HEK293T (cell line): ENCODE measurements around the gene RASA3.

Experiments used
- CTCF ChIA-PET: fragments of 350-600 bp; formaldehyde crosslinking; extraction: SDS; loops from one replicate; lab custom pipeline; 2021; ENCODE audit warnings: antibody characterized with exemption, inconsistent platforms; lab: Yijun Ruan, JAX
- POLR2A ChIA-PET: fragments of 350-600 bp; formaldehyde crosslinking; extraction: SDS; loops from one replicate; lab custom pipeline; 2020; ENCODE audit warnings: antibody characterized with exemption, inconsistent platforms; lab: Yijun Ruan, JAX
- DNase-seq: peaks from one replicate; pipeline ENCODE4 v3.0.0; 2012; ENCODE audit warnings: mixed read lengths; ENCODE audit errors: extremely low spot score
- ARNT ChIP-seq: fragments of 450-650 bp; IDR thresholded peaks from 2 replicates; pipeline ENCODE4 v1.6.1; 2017; ENCODE audit warnings: mild to moderate bottlenecking
- BHLHE40 ChIP-seq: fragments of 450-650 bp; IDR thresholded peaks from 2 replicates; pipeline ENCODE4 v1.6.1; 2016; ENCODE audit warnings: mild to moderate bottlenecking, moderate library complexity, borderline replicate concordance
- CTBP1 ChIP-seq: fragments of 450-650 bp; IDR thresholded peaks from 2 replicates; pipeline ENCODE4 v1.6.1; 2016; ENCODE audit warnings: borderline replicate concordance
- ELF4 ChIP-seq: fragments of 450-650 bp; IDR thresholded peaks from 2 replicates; pipeline ENCODE4 v1.6.1; 2017; ENCODE audit warnings: antibody characterized with exemption
- FOXA1 ChIP-seq: fragments of 450-650 bp; IDR thresholded peaks from 2 replicates; pipeline ENCODE4 v1.6.1; 2016; ENCODE audit warnings: mild to moderate bottlenecking
- FOXK2 ChIP-seq: fragments of 450-650 bp; IDR thresholded peaks from 2 replicates; pipeline ENCODE4 v1.6.1; 2016; ENCODE audit warnings: mild to moderate bottlenecking
- FOXM1 ChIP-seq: fragments of 450-650 bp; IDR thresholded peaks from 2 replicates; pipeline ENCODE4 v1.6.1; 2017; ENCODE audit warnings: mild to moderate bottlenecking, borderline replicate concordance
- HDGF ChIP-seq: fragments of 450-650 bp; IDR thresholded peaks from 2 replicates; pipeline ENCODE4 v1.6.1; 2017; ENCODE audit warnings: antibody characterized with exemption, borderline replicate concordance
- L3MBTL2 ChIP-seq: fragments of 450-650 bp; conservative IDR thresholded peaks from 2 replicates; pipeline ENCODE4 v1.6.1; 2016; ENCODE audit warnings: mild to moderate bottlenecking
- LEF1 ChIP-seq: fragments of 450-650 bp; IDR thresholded peaks from 2 replicates; pipeline ENCODE4 v1.6.1; 2017; ENCODE audit warnings: mild to moderate bottlenecking, borderline replicate concordance
- NFRKB ChIP-seq: fragments of 450-650 bp; IDR thresholded peaks from 2 replicates; pipeline ENCODE4 v1.6.1; 2016; ENCODE audit warnings: mild to moderate bottlenecking, moderate library complexity
- SP1 ChIP-seq: fragments of 450-650 bp; IDR thresholded peaks from 2 replicates; pipeline ENCODE4 v1.6.1; 2017
- SUZ12 ChIP-seq: fragments of 450-650 bp; IDR thresholded peaks from 2 replicates; pipeline ENCODE4 v1.6.1; 2016; ENCODE audit warnings: mild to moderate bottlenecking
- TARDBP ChIP-seq: fragments of 450-650 bp; IDR thresholded peaks from 2 replicates; pipeline ENCODE4 v1.6.1; 2016
- ZNF384 ChIP-seq: fragments of 450-650 bp; IDR thresholded peaks from 2 replicates; pipeline ENCODE4 v1.6.1; 2016
- TF ChIP-seq, protein P1 (sequence below): fragments of 450-650 bp; IDR thresholded peaks from 2 replicates; pipeline ENCODE4 v1.6.1; 2016

Gene RASA3

DNA sequence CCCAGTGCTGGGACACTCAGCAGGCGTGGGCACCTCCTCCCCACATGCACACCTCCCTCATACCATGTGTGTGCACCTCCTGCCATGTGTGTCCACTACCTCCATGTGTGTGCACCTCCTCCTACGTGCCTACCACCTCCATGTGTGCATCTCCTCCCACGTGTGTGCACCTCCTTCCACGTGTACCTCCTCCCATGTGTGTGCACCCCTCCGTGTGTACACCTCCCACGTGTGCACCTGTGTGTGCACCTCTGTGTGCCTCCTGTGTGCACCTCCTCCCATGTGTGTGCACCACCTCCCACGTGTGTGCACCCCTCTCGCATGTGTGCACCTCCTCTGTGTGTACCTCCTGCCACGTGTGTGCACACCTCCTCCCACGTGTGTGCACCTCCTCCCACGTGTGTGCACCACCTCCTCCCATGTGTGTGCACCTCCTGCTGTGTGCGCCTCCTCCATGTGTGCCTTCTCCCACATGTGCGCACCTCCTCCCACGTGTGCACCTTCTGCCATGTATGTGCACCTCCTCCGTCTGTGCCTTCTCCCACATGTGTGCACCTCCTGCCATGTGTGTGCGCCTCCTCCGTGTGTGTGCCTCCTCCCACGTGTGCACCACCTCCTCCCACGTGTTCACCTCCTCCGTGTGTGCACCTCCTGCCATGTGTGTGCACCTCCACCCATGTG lies 152.5 kb downstream of the RASA3 start:
- ChIA-PET POLR2A (no interaction called here), CTCF (no interaction called here)
- TF ChIP-seq TARDBP (no peak), BHLHE40 (no peak), SUZ12 (no peak), FOXM1 (no peak), CTBP1 (no peak), HDGF (no peak), FOXK2 (no peak), ZNF384 (no peak), L3MBTL2 (no peak), NFRKB (no peak), ELF4 (no peak), SP1 (no peak), ARNT (no peak), FOXA1 (no peak)
- TF ChIP-seq, protein P1, sequence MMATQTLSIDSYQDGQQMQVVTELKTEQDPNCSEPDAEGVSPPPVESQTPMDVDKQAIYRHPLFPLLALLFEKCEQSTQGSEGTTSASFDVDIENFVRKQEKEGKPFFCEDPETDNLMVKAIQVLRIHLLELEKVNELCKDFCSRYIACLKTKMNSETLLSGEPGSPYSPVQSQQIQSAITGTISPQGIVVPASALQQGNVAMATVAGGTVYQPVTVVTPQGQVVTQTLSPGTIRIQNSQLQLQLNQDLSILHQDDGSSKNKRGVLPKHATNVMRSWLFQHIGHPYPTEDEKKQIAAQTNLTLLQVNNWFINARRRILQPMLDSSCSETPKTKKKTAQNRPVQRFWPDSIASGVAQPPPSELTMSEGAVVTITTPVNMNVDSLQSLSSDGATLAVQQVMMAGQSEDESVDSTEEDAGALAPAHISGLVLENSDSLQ = no peak
- DNase-seq = no peak

DNA sequence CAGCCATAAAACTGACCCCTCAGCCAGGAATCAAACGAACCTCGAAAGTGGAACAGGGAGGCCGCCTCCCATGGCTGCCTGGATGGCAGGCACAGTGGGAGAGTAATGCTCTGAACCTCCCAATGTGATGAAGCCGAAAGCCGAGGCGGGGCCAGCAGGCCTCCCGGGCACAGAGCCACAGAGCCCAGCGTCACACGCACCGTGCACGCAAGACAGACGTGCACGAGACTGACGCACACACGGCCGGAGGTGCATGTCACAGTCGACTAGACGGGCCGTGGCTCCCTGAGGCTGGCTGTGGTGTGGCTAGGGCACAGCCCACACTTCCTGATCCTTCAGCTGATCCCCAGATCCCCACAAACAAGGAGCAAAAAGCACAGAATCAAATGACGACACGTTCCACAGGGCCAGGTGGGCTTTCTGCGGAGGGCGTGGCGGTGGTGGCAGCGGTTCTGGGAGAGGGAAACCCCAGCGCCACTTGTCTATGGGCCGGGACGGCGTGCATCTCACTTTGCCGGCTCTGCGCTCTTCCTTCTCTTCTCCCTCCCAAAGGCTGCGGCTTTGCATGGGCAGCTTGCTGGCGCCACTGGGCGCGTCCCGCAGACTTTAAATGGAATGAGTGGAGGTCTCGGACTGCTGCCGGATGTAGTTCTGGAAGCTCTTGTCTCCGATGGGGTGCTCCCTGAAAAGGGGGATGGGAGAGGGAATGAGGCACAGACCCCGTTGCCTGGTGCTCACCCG lies 153.5 kb downstream of the RASA3 start:
- ChIA-PET POLR2A (no interaction called here), CTCF (no interaction called here)

DNA sequence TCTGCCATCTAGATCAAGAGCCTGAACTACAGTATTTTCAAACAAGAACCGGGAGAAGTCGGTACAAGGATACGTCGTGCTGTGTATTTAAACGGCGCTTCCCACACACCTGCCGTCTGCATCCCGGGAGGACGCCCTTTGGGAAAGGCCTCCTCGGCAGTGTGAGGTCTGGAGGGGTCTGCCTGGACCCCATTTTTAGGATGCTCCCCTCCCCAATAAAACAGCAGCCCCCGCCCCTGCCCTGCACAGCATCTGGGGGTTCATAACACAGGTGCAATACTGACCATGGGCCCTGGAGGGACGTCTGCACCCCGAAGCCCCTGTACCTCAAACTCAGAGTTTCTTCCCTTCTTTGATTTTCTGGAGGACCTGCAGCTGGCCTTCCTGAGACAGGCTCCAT lies 154.4 kb downstream of the RASA3 start:
- DNase-seq = no peak
- TF ChIP-seq TARDBP (no peak), HDGF (no peak), L3MBTL2 (no peak), SP1 (no peak), BHLHE40 (no peak), ARNT (no peak), NFRKB (no peak), CTBP1 (no peak), ZNF384 (no peak), SUZ12 (no peak), FOXA1 (no peak), FOXM1 (no peak), LEF1 (no peak), ELF4 (no peak), FOXK2 (no peak)
- TF ChIP-seq, protein P1 = no peak
- ChIA-PET CTCF (no interaction called here), POLR2A (no interaction called here)

More for the DNA sequence above, 153.5 kb downstream of the RASA3 start:
- DNase-seq = no peak
- TF ChIP-seq, protein P1 = no peak
- TF ChIP-seq TARDBP = no peak
- TF ChIP-seq L3MBTL2 = no peak
- TF ChIP-seq LEF1 = no peak
- TF ChIP-seq FOXK2 = no peak
- no peak for TF ChIP-seq FOXA1
- TF ChIP-seq ZNF384 = no peak
- no peak for TF ChIP-seq FOXM1
- no peak for TF ChIP-seq HDGF
- TF ChIP-seq CTBP1 = no peak
- TF ChIP-seq SUZ12 = no peak
- TF ChIP-seq NFRKB = no peak
- TF ChIP-seq ARNT = no peak
- TF ChIP-seq SP1 = no peak
- no peak for TF ChIP-seq ELF4
- no peak for TF ChIP-seq BHLHE40

DNA sequence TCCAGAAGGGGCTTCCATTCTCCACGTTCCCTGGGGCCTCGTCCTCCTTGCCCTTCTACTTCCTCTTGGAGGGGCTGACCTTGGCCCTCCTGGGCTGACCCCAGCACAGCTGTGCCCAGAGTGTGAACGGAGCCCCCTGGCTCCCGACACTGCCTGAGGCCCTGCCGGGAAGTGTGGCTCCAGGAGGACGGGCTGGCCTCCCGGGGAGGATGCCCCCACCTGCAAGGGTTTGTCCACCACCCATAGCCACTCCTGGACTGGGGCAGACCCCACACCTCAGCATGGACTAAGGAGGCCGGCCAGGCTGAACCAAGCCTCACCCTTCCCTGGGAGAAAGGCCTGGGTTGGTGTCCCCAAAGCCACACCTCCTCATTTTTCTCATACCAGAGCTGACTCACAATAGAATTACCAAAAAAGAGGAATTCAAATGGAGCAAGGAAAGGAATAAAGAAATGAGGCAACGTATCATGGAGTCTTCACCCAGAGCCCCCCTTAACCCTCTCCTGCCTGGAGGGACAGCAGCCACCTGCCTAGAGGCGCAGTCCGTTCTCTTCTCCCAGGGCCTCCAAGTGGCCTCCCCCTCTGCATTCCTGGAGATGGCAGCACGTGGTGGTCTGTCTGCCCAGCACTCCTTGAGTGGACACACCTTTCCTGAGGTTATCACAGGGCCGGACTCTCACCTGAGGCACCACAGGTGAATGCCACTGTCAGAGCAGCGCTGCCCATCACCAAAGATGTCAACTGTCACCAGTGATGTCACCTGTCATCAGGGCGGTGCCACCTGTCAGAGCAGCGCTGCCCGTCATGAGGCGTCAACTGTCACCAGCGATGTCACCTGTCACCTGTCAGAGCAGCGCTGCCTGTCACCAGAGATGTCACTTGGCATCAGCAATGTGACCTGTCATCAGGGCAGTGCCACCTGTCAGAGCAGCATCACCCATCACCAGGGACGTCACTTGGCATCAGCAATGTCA lies 155.4 kb downstream of the RASA3 start:
- no peak for TF ChIP-seq SP1
- no peak for TF ChIP-seq HDGF
- TF ChIP-seq ARNT = no peak
- TF ChIP-seq SUZ12 = no peak
- TF ChIP-seq L3MBTL2 = no peak
- no peak for TF ChIP-seq ZNF384
- no peak for TF ChIP-seq FOXA1
- no peak for TF ChIP-seq ELF4
- TF ChIP-seq TARDBP = no peak
- TF ChIP-seq, protein P1 = no peak
- ChIA-PET CTCF (no interaction called here), POLR2A (no interaction called here)
- DNase-seq = no peak

DNA sequence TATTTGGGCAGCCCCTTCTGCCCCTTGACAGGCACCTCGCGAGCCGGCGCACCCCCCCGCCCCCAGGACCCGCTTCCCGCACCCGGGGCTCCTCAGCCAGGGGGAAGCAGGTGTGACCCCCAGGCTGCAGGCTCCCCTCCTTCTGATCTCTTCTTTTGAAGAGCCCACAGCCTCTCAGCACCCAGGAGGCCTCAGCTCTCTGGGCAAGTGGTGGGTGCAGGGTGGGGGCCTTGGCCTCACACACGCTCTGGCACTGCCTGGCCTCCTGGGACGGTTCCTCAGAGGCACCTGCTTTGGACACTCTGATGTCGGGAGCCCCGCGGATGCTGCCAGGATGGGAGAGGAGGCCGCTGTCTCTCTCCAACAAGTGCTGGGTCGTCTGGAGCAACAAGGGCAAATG lies 157.0 kb downstream of the RASA3 start:
- POLR2A ChIA-PET = no interaction called here
- CTCF ChIA-PET = no interaction called here
- TF ChIP-seq NFRKB = no peak
- TF ChIP-seq SP1 = no peak
- no peak for TF ChIP-seq CTBP1
- no peak for TF ChIP-seq L3MBTL2
- TF ChIP-seq SUZ12 = no peak
- TF ChIP-seq FOXM1 = no peak
- no peak for TF ChIP-seq HDGF
- TF ChIP-seq ZNF384 = no peak
- no peak for DNase-seq
